HEK293T (cell line): ENCODE measurements around the gene AASDHPPT.

Source experiments
- CTCF ChIA-PET: fragments of 350-600 bp; formaldehyde crosslinking; extraction: SDS; loops from one replicate; lab custom pipeline; 2021; ENCODE audit warnings: antibody characterized with exemption, inconsistent platforms; lab: Yijun Ruan, JAX
- POLR2A ChIA-PET: fragments of 350-600 bp; formaldehyde crosslinking; extraction: SDS; loops from one replicate; lab custom pipeline; 2020; ENCODE audit warnings: antibody characterized with exemption, inconsistent platforms; lab: Yijun Ruan, JAX
- DNase-seq: peaks from one replicate; pipeline ENCODE4 v3.0.0; 2012; ENCODE audit warnings: mixed read lengths; ENCODE audit errors: extremely low spot score
- ARNT ChIP-seq: fragments of 450-650 bp; IDR thresholded peaks from 2 replicates; pipeline ENCODE4 v1.6.1; 2017; ENCODE audit warnings: mild to moderate bottlenecking
- BHLHE40 ChIP-seq: fragments of 450-650 bp; IDR thresholded peaks from 2 replicates; pipeline ENCODE4 v1.6.1; 2016; ENCODE audit warnings: mild to moderate bottlenecking, moderate library complexity, borderline replicate concordance
- CTBP1 ChIP-seq: fragments of 450-650 bp; IDR thresholded peaks from 2 replicates; pipeline ENCODE4 v1.6.1; 2016; ENCODE audit warnings: borderline replicate concordance
- ELF4 ChIP-seq: fragments of 450-650 bp; IDR thresholded peaks from 2 replicates; pipeline ENCODE4 v1.6.1; 2017; ENCODE audit warnings: antibody characterized with exemption
- FOXA1 ChIP-seq: fragments of 450-650 bp; IDR thresholded peaks from 2 replicates; pipeline ENCODE4 v1.6.1; 2016; ENCODE audit warnings: mild to moderate bottlenecking
- FOXK2 ChIP-seq: fragments of 450-650 bp; IDR thresholded peaks from 2 replicates; pipeline ENCODE4 v1.6.1; 2016; ENCODE audit warnings: mild to moderate bottlenecking
- FOXM1 ChIP-seq: fragments of 450-650 bp; IDR thresholded peaks from 2 replicates; pipeline ENCODE4 v1.6.1; 2017; ENCODE audit warnings: mild to moderate bottlenecking, borderline replicate concordance
- HDGF ChIP-seq: fragments of 450-650 bp; IDR thresholded peaks from 2 replicates; pipeline ENCODE4 v1.6.1; 2017; ENCODE audit warnings: antibody characterized with exemption, borderline replicate concordance
- L3MBTL2 ChIP-seq: fragments of 450-650 bp; conservative IDR thresholded peaks from 2 replicates; pipeline ENCODE4 v1.6.1; 2016; ENCODE audit warnings: mild to moderate bottlenecking
- LEF1 ChIP-seq: fragments of 450-650 bp; IDR thresholded peaks from 2 replicates; pipeline ENCODE4 v1.6.1; 2017; ENCODE audit warnings: mild to moderate bottlenecking, borderline replicate concordance
- NFRKB ChIP-seq: fragments of 450-650 bp; IDR thresholded peaks from 2 replicates; pipeline ENCODE4 v1.6.1; 2016; ENCODE audit warnings: mild to moderate bottlenecking, moderate library complexity
- PKNOX1 ChIP-seq: fragments of 450-650 bp; IDR thresholded peaks from 2 replicates; pipeline ENCODE4 v1.6.1; 2016
- SP1 ChIP-seq: fragments of 450-650 bp; IDR thresholded peaks from 2 replicates; pipeline ENCODE4 v1.6.1; 2017
- SUZ12 ChIP-seq: fragments of 450-650 bp; IDR thresholded peaks from 2 replicates; pipeline ENCODE4 v1.6.1; 2016; ENCODE audit warnings: mild to moderate bottlenecking
- TARDBP ChIP-seq: fragments of 450-650 bp; IDR thresholded peaks from 2 replicates; pipeline ENCODE4 v1.6.1; 2016
- ZNF384 ChIP-seq: fragments of 450-650 bp; IDR thresholded peaks from 2 replicates; pipeline ENCODE4 v1.6.1; 2016

Gene AASDHPPT

DNA sequence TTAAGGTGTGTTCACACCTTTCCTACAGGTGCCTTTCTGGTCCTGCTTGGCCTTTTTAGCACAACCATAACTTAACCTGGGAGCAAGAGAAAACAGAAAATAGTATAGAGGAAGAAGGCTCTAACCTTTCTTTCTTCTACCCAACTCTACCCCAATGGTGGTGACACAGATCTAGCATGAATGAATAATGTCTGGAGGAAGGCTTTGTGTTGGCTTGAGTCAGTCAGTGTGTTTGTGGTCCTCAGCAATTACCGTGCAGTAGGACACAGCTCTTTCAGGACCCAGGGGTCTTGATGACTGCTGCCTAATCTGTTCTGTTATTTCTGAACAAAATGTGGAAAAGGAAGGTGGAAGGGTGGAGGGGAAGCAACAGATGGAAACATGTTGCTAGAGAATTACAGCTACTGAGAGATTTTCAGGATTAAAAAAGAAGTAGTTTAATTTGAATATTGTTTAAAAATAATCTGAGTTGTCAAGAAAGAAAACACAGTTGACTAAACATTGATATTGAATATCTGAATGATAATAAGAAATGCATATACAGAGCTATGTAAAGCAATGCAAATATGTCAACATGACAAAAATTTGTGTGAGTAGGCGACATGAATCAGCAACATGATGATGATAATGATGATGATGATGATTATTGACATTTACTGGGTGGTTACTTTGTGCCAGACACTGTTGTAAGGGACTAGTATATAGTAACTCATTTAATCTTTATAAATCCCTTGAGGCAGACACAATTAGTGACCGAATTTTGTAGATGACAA, 55.3 kb downstream of the AASDHPPT start:
- POLR2A ChIA-PET = no interaction called here
- no peak for DNase-seq
- no peak for TF ChIP-seq L3MBTL2
- no peak for TF ChIP-seq CTBP1
- TF ChIP-seq LEF1 = no peak
- TF ChIP-seq ZNF384 = no peak
- no peak for TF ChIP-seq SUZ12
- TF ChIP-seq FOXM1 = no peak
- no peak for TF ChIP-seq ARNT
- TF ChIP-seq FOXA1 = no peak
- TF ChIP-seq TARDBP = no peak
- no peak for TF ChIP-seq SP1
- TF ChIP-seq BHLHE40 = no peak
- TF ChIP-seq PKNOX1 = no peak
- TF ChIP-seq HDGF = no peak
- no peak for TF ChIP-seq FOXK2
- TF ChIP-seq ELF4 = no peak
- TF ChIP-seq NFRKB = no peak
- CTCF ChIA-PET = no interaction called here

DNA sequence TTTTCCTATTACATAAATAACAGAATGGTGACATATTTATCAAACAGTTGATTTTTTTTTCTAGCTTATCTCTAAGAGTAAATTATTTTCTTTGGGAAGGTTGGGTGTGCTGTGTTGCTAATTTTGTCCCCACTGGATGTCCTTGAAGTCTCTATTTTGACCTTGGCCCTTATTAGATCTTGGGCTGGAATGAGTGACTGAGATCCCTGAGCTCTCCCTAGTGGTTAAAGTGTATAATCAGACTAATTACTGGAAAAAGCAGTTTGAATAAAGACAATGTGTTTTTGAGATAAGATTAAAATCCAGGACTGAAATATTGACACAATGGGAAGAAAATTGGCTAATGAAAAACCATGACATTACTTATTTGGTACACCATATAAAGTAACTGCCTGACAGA, 56.1 kb downstream of the AASDHPPT start:
- CTCF ChIA-PET = interaction anchor here (0.6 kb wide), 1 partner anchor 724 kb away, joined by 3 read pairs; no protein-coding TSS in a partner anchor
- TF ChIP-seq FOXK2 (no peak), SUZ12 (no peak), PKNOX1 (no peak), HDGF (no peak), ELF4 (no peak), L3MBTL2 (no peak), CTBP1 (no peak), LEF1 (no peak), FOXM1 (no peak), BHLHE40 (no peak), FOXA1 (no peak), ZNF384 (no peak), ARNT (no peak), SP1 (no peak)
- POLR2A ChIA-PET = no interaction called here
- DNase-seq = no peak

- ChIA-PET POLR2A (no interaction called here), CTCF (no interaction called here)
- DNase-seq = no peak
- no peak for TF ChIP-seq L3MBTL2
- TF ChIP-seq PKNOX1 = no peak
- no peak for TF ChIP-seq FOXA1
- TF ChIP-seq HDGF = no peak
- no peak for TF ChIP-seq ARNT
- no peak for TF ChIP-seq TARDBP
- TF ChIP-seq FOXM1 = no peak
- no peak for TF ChIP-seq SP1
- no peak for TF ChIP-seq FOXK2
- no peak for TF ChIP-seq NFRKB
- TF ChIP-seq BHLHE40 = no peak
- TF ChIP-seq LEF1 = no peak
- TF ChIP-seq CTBP1 = no peak
- TF ChIP-seq ZNF384 = no peak
- no peak for TF ChIP-seq ELF4
- TF ChIP-seq SUZ12 = no peak
These were observed 59.6 kb downstream of the AASDHPPT start for GRCh38 chr11:106137061-106137460.

DNA sequence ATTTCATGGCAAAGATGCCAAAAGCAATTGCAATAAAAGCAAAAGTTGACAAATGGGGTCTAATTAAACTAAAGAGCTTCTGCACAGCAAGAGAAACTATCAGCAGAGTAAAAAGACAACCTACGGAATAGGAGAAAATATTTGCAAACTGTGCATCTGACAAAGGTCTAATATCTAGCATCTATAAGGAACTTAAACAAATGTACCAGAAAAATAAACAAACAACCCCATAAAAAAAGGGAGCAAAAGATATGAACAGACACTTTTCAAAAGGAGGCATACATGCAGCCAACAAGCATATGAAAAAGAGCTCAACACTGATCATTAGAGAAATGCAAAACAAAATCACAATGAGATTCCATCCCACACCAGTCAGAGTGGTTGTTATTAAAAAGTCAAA, 60.3 kb downstream of the AASDHPPT start:
- POLR2A ChIA-PET = no interaction called here
- TF ChIP-seq SUZ12 (no peak), LEF1 (no peak), PKNOX1 (no peak), L3MBTL2 (no peak), CTBP1 (no peak), NFRKB (no peak), ZNF384 (no peak), BHLHE40 (no peak), SP1 (no peak), FOXA1 (no peak), FOXM1 (no peak), HDGF (no peak), ARNT (no peak), ELF4 (no peak), FOXK2 (no peak), TARDBP (no peak)
- DNase-seq = no peak
- CTCF ChIA-PET = no interaction called here
